ENCODE data around the gene MBD1.
"Not testable (repeated sequence)": the region's sequence is repeated elsewhere in the genome, so short reads cannot be mapped to it uniquely, and the experiment has no call there.

Gene MBD1

GRCh38 chr18:50272568-50272967 is 8.8 kb downstream of the MBD1 start:
- DNase-seq = no peak

GRCh38 chr18:50268022-50268747 is 13.1 kb downstream of the MBD1 start:
- peak; percentile 74 for DNase-seq

- peak; percentile 83 for DNase-seq
Measured at GRCh38 chr18:50266248-50266704, 15.0 kb downstream of the MBD1 start, which contains the start of gene CFAP53. Gene CFAP53, minus strand, starts transcription at chr18:50266495. Its CDS starts 91 bp downstream, at chr18:50266404.

DNA sequence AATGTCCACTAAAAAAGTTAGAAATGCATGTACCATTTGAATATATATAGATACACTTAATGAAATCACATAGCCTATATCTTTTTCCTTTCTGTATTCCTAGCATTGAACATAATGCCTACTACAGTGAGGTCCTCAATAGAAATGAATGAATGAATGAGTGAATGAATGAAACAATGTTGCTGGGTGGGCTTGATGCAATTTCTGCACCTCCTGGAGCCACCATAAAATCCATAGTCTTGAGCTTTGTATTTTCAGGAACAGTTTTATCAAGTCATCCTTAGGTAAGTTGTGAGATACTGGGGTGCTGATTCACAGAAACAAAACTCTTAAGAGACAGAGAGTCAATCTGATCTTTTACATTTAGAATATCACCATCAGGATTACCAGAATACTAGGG is 18.3 kb downstream of the MBD1 start:
- no peak for DNase-seq

DNA sequence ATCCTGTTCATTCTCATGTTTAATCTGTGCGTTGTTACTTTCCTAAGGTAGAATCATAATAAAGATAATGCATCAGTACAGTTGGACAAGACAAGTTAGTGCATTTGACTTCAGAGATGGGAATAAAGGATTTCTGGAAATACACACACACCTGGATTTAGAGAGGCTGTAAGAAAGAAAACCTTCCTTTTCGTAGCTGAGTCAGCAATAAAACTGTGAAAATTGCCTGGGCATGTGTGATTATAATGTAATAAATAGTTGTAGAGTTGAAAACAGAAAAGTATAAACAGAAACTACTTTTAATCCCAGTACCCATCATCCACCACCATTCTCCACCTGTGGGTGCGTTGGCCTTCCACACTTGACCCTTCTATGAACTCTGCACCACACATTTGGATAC is 30.4 kb downstream of the MBD1 start:
- no peak for DNase-seq

GRCh38 chr18:50249576-50249975 is 31.7 kb downstream of the MBD1 start:
- no peak for DNase-seq

DNA sequence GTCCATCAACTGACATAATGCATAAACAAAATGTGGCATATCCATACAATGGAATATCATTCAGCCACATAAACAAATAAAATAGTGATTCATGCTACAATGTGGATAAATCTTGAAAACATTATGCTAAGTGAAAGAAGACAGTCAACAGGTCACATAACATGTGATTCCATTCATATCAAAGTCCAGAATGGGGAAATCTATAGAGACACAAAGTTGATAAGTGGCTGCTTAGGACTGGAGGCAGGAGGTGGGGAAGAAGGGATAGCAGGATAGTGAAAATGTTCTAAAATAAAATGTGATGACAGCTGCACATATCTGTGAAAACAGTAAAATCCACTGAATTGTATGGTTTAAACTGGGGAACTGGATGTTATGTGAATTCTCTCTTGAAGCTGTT is 33.8 kb downstream of the MBD1 start:
- no peak for DNase-seq

- not testable (repeated sequence) for DNase-seq
Measured at GRCh38 chr18:50241768-50242167, 39.6 kb downstream of the MBD1 start.

- DNase-seq = no peak
Measured at GRCh38 chr18:50240080-50240563, 41.2 kb downstream of the MBD1 start.

GRCh38 chr18:50232419-50232818 is 48.9 kb downstream of the MBD1 start:
- DNase-seq = no peak

DNA sequence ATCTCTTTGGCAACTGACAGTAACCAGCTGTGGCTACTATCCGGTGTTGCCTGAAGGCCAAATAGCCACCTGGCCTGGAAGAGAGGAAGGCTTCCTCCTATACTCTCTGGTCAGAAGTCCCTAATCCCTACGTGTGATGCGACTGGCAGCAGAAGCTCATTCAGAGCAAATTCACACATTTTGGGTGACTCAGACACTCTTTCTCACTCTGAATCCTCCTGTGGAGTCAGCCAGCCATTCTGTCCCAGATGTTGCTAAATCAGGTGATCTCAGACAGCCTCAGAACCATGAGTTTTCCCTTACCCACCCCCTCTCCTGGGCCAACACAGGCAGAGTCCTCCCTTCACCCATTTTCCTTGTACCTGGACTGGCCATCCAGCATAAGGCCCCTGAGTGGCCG is 49.7 kb downstream of the MBD1 start:
- no peak for DNase-seq

DNA sequence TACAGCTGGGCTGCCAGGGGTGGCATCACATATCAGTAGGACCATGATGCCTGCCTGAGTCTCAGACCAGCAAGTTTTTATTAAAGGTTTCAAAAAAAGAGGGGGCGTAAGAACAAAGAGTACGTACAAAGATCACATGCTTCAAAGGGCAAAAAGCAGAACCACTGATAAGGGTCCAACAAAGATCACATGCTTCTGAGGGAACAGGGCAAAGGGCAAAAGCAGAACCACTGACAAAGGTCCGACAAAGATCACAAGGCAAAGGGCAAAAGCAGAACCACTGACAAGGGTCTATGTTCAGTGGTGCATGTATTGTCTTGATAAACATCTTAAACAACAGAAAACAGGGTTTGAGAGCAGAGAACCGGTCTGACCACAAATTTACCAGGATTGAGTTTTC is 61.1 kb downstream of the MBD1 start:
- not testable (repeated sequence) for DNase-seq

All from stimulated activated naive CD4-positive, alpha-beta T cell treated with Interleukin-2 at 50 U/mL for 16 hours (primary cell).